A673 (cell line): ENCODE measurements around the gene BCL2A1.
"Not testable (repeated sequence)": the region's sequence is repeated elsewhere in the genome, so short reads cannot be mapped to it uniquely, and the experiment has no call there.

Experiments used
- CTCF ChIP-seq: fragments of 300-800, 200-600 bp; sonication (generic); conservative IDR thresholded peaks from 2 replicates; pipeline ENCODE4 v1.5.1; 2017; ENCODE audit warnings: low read depth, mild to moderate bottlenecking, antibody characterized with exemption, low read length, moderate library complexity, mixed read lengths
- EZH2 ChIP-seq: fragments of 200-600 bp; sonication (generic); IDR thresholded peaks from 2 replicates; pipeline ENCODE4 v1.6.1; 2017; ENCODE audit warnings: borderline replicate concordance, low read depth, mild to moderate bottlenecking, mixed read lengths, antibody characterized with exemption, low read length; ENCODE audit not compliant: poor library complexity, severe bottlenecking

DNA sequence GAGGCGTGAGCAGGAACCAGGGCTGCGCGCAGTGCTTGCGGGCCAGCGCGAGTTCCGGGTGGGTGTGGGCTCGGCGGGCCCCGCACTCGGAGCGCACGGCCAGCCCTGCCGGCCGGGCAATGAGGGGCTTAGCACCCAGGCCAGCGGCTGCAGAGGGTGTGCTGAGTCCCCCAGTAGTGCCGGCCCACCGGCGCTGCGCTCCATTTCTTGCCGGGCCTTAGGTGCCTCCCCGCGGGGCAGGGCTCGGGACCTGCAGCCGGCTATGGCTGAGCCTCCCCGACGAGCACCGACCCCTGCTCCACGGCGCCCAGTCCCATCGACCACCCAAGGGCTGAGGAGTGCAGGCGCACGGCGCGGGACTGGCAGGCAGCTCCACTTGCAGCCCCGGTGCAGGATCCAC, 44.9 kb downstream of the BCL2A1 start:
- not testable (repeated sequence) for TF ChIP-seq CTCF, EZH2
